Upper lobe of right lung (tissue), 1 donor: ENCODE results near the gene APAF1. TPM values are rescaled to one million over a fixed set of nuclear protein-coding genes. Genes with fewer than 3 reads are reported as not detected.

Source experiments
- ATAC-seq: fragments of 200-7000 bp; cut with Tn5 transposase; one replicate; pipeline ENCODE4 v1.9.1; 2020; ENCODE audit warnings: mild to moderate bottlenecking, moderate library complexity
- DNase-seq: peaks from one replicate; pipeline ENCODE4 v3.0.0-alpha.2; 2020
- H3K27ac ChIP-seq: fragments of 200-600 bp; one replicate; pipeline ENCODE4 v1.8.0; 2022
- H3K27me3 ChIP-seq: fragments of 200-600 bp; one replicate; pipeline ENCODE4 v1.8.0; 2022; ENCODE audit warnings: mild to moderate bottlenecking
- H3K36me3 ChIP-seq: fragments of 200-600 bp; one replicate; pipeline ENCODE4 v1.8.0; 2022
- H3K4me1 ChIP-seq: fragments of 200-600 bp; one replicate; pipeline ENCODE4 v1.8.0; 2022
- H3K4me3 ChIP-seq: fragments of 200-600 bp; one replicate; pipeline ENCODE4 v1.8.0; 2022; ENCODE audit warnings: mild to moderate bottlenecking
- H3K9me3 ChIP-seq: fragments of 200-600 bp; one replicate; pipeline ENCODE4 v1.8.0; 2022
- CTCF ChIP-seq: fragments of 200-600 bp; IDR thresholded peaks from one replicate; pipeline ENCODE4 v1.8.0; 2022; ENCODE audit warnings: antibody characterized with exemption
- intact Hi-C: fragments of 100-400 bp; cut with DNase I; formaldehyde crosslinking; loops from one replicate; pipeline ENCODE4 v1.11.0; 2022
- total RNA-seq: library from RNA; stranded (reverse); fragmentation: NEBNext Ultra II Directional; extraction: Animal tissue kit (Norgen Biotek cat#: 25700); gene quantifications from one replicate; pipeline ENCODE4 v1.2.1, GENCODE V29; 2021
- donor health status: DM: no; HTN: yes; CAD: no; lungs with severe emphysema.

The APAF1 gene
- total RNA-seq, 1 donor from 2014 or later = 23.4 TPM

GRCh38 chr12:98738539-98738938, 93.4 kb downstream of the APAF1 start:
- Histone ChIP-seq H3K27ac (no peak overlapping the region), H3K4me1 (peaks cover 8% of the 10 kb centered on the region), H3K9me3 (no peaks in the 10 kb centered on the region), H3K4me3 (no peak overlapping the region), H3K36me3 (peaks cover 16% of the 10 kb centered on the region), H3K27me3 (no peaks in the 10 kb centered on the region)
- no peak for DNase-seq
- intact Hi-C loops = no loop called here
- no peak for ATAC-seq
- no peak for TF ChIP-seq CTCF

GRCh38 chr12:98740751-98741150, 95.7 kb downstream of the APAF1 start:
- ATAC-seq (no peak), DNase-seq (no peak)
- intact Hi-C loops = no loop called here
- H3K27ac ChIP-seq = no peak overlapping the region
- peaks cover 5% of the 10 kb centered on the region for H3K36me3 ChIP-seq
- no peak overlapping the region for H3K4me3 ChIP-seq
- peaks cover 8% of the 10 kb centered on the region for H3K4me1 ChIP-seq
- no peaks in the 10 kb centered on the region for H3K9me3 ChIP-seq
- H3K27me3 ChIP-seq = peaks cover 7% of the 10 kb centered on the region
- no peak for TF ChIP-seq CTCF

GRCh38 chr12:98741196-98741555, 96.1 kb downstream of the APAF1 start:
- H3K4me3 ChIP-seq = no peak overlapping the region
- H3K27me3 ChIP-seq = peaks cover 12% of the 10 kb centered on the region
- H3K27ac ChIP-seq = no peak overlapping the region
- TF ChIP-seq CTCF = no peak
- peaks cover 8% of the 10 kb centered on the region for H3K4me1 ChIP-seq
- intact Hi-C loops = no loop called here
- no peaks in the 10 kb centered on the region for H3K9me3 ChIP-seq
- no peak for ATAC-seq
- no peak for DNase-seq
- peaks cover under 1% of the 10 kb centered on the region for H3K36me3 ChIP-seq

- Histone ChIP-seq H3K4me3 (no peak overlapping the region), H3K36me3 (no peaks in the 10 kb centered on the region), H3K27ac (no peak overlapping the region), H3K27me3 (peaks cover 17% of the 10 kb centered on the region), H3K9me3 (no peaks in the 10 kb centered on the region), H3K4me1 (peaks cover 2% of the 10 kb centered on the region)
- ATAC-seq = no peak
- no peak for TF ChIP-seq CTCF
- intact Hi-C loops = no loop called here
- DNase-seq = no peak
These were observed 96.6 kb downstream of the APAF1 start for GRCh38 chr12:98741556-98742265.

- no peak for DNase-seq
- H3K4me3 ChIP-seq = no peak overlapping the region
- no peak for ATAC-seq
- H3K4me1 ChIP-seq = no peaks in the 10 kb centered on the region
- no peak overlapping the region for H3K27ac ChIP-seq
- intact Hi-C loops = no loop called here
- H3K27me3 ChIP-seq = peaks cover 21% of the 10 kb centered on the region
- TF ChIP-seq CTCF = peak; percentile 36
- H3K36me3 ChIP-seq = no peaks in the 10 kb centered on the region
- no peaks in the 10 kb centered on the region for H3K9me3 ChIP-seq
These were observed 98.4 kb downstream of the APAF1 start for GRCh38 chr12:98743362-98743953.
